Activated CD8-positive, alpha-beta T cell treated with anti-CD3 and anti-CD28 coated beads, Interleukin-2, amount 10 ng/mL, durations not matched to agents 7 days and 5 days (primary cell): Measurements from ENCODE around the gene SLX4. TPM values are rescaled to one million over a fixed set of nuclear protein-coding genes. Genes with fewer than 3 reads are reported as not detected.

ENCODE experiments used
- ATAC-seq: fragments of 150-1000 bp; cut with Tn5 transposase; one replicate; pipeline ENCODE4 v1.10.0; 2021; ENCODE audit warnings: moderate library complexity
- CTCF ChIA-PET: fragments of 350-600 bp; sonication (Branson Sonifier 250); formaldehyde crosslinking; loops from one replicate; lab custom pipeline; 2021; ENCODE audit warnings: antibody characterized with exemption; lab: Charles Lee
- POLR2A ChIA-PET: fragments of 350-600 bp; sonication (Branson Sonifier 250); formaldehyde crosslinking; loops from one replicate; lab custom pipeline; 2021; ENCODE audit warnings: antibody characterized with exemption; lab: Charles Lee
- DNase-seq: peaks from one replicate; pipeline ENCODE4 v3.0.0-alpha.2; 2020
- H3K27ac Mint-ChIP-seq: one replicate; pipeline ENCODE4 v1.8.0; 2021; ENCODE audit warnings: mild to moderate bottlenecking, mixed read lengths
- H3K27me3 Mint-ChIP-seq: one replicate; pipeline ENCODE4 v1.8.0; 2021; ENCODE audit warnings: low read depth, mixed read lengths
- H3K36me3 Mint-ChIP-seq: one replicate; pipeline ENCODE4 v1.8.0; 2021; ENCODE audit warnings: low read depth, mixed read lengths
- H3K4me1 Mint-ChIP-seq: one replicate; pipeline ENCODE4 v1.8.0; 2021; ENCODE audit warnings: low read depth, mixed read lengths
- H3K4me3 Mint-ChIP-seq: one replicate; pipeline ENCODE4 v1.8.0; 2021; ENCODE audit warnings: mild to moderate bottlenecking, mixed read lengths
- H3K9me3 Mint-ChIP-seq: one replicate; pipeline ENCODE4 v1.8.0; 2022; ENCODE audit warnings: mixed read lengths; ENCODE audit not compliant: insufficient read depth
- total RNA-seq, 2 experiments: library from RNA; stranded (reverse); gene quantifications; one replicate each; pipeline ENCODE4 v1.2.3, GENCODE V29; 2021

SLX4 gene
- total RNA-seq, 2 experiments from 2014 or later: 16.3 to 16.5 TPM

- Mint-ChIP-seq H3K9me3 (no peaks in the 10 kb centered on the region), H3K4me3 (no peak overlapping the region), H3K27me3 (no peaks in the 10 kb centered on the region), H3K4me1 (peaks cover 21% of the 10 kb centered on the region), H3K27ac (no peak overlapping the region), H3K36me3 (peaks cover 28% of the 10 kb centered on the region)
- POLR2A ChIA-PET: no interaction called here
- DNase-seq (no peak), ATAC-seq (no peak)
- CTCF ChIA-PET: no interaction called here
Observed at GRCh38 chr16:3589001-3589400, 22.4 kb downstream of the SLX4 start.

- ATAC-seq (no peak), DNase-seq (no peak)
- POLR2A ChIA-PET: interaction anchor here (0.6 kb wide), 1 partner anchor 136 kb away, joined by 5 read pairs; no protein-coding TSS in a partner anchor
- Mint-ChIP-seq H3K27me3 (no peaks in the 10 kb centered on the region), H3K4me1 (peaks cover 21% of the 10 kb centered on the region), H3K27ac (no peak overlapping the region), H3K9me3 (no peaks in the 10 kb centered on the region), H3K4me3 (no peak overlapping the region), H3K36me3 (peaks cover 34% of the 10 kb centered on the region)
- CTCF ChIA-PET: no interaction called here
Observed at GRCh38 chr16:3587547-3588110, 23.8 kb downstream of the SLX4 start.

- DNase-seq (no peak), ATAC-seq (no peak)
- ChIA-PET CTCF (no interaction called here), POLR2A (interaction anchor here (0.7 kb wide), 1 partner anchor 395 kb away, joined by 3 read pairs; no protein-coding TSS in a partner anchor)
- Mint-ChIP-seq H3K4me3 (no peak overlapping the region), H3K27ac (no peak overlapping the region), H3K4me1 (peaks cover 35% of the 10 kb centered on the region), H3K27me3 (no peaks in the 10 kb centered on the region), H3K9me3 (no peaks in the 10 kb centered on the region), H3K36me3 (peaks cover 35% of the 10 kb centered on the region)
Observed at GRCh38 chr16:3584412-3584811, 27.0 kb downstream of the SLX4 start.

- ChIA-PET POLR2A (interaction anchor here (0.7 kb wide), 1 partner anchor 16 kb away, joined by 3 read pairs; no protein-coding TSS in a partner anchor), CTCF (no interaction called here)
- DNase-seq: no peak
- Mint-ChIP-seq H3K27ac (no peak overlapping the region), H3K4me3 (no peak overlapping the region), H3K9me3 (no peaks in the 10 kb centered on the region), H3K27me3 (no peaks in the 10 kb centered on the region), H3K36me3 (peaks cover 35% of the 10 kb centered on the region), H3K4me1 (peaks cover 44% of the 10 kb centered on the region)
- no peak for ATAC-seq
Observed at GRCh38 chr16:3583303-3584038, 27.9 kb downstream of the SLX4 start.

- no peaks in the 10 kb centered on the region for H3K9me3 Mint-ChIP-seq
- ChIA-PET CTCF (no interaction called here), POLR2A (no interaction called here)
- DNase-seq (no peak), ATAC-seq (no peak)
- peaks cover 52% of the 10 kb centered on the region for H3K4me1 Mint-ChIP-seq
- no peaks in the 10 kb centered on the region for H3K27me3 Mint-ChIP-seq
- H3K27ac Mint-ChIP-seq: no peak overlapping the region
- no peak overlapping the region for H3K4me3 Mint-ChIP-seq
- peaks cover 35% of the 10 kb centered on the region for H3K36me3 Mint-ChIP-seq
Observed at GRCh38 chr16:3582276-3583165, 28.9 kb downstream of the SLX4 start.

- H3K4me1 Mint-ChIP-seq: peaks cover 56% of the 10 kb centered on the region
- DNase-seq (no peak), ATAC-seq (no peak)
- no peaks in the 10 kb centered on the region for H3K27me3 Mint-ChIP-seq
- peak overlapping the region; percentile 43 for H3K27ac Mint-ChIP-seq
- POLR2A ChIA-PET: interaction anchor here (1.0 kb wide), 1 partner anchor 44 kb away, joined by 3 read pairs; no protein-coding TSS in a partner anchor
- no peaks in the 10 kb centered on the region for H3K9me3 Mint-ChIP-seq
- CTCF ChIA-PET: no interaction called here
- H3K36me3 Mint-ChIP-seq: peaks cover 39% of the 10 kb centered on the region
- no peak overlapping the region for H3K4me3 Mint-ChIP-seq
Observed at GRCh38 chr16:3581392-3581791, 30.0 kb downstream of the SLX4 start.

- Mint-ChIP-seq H3K27me3 (no peaks in the 10 kb centered on the region), H3K4me3 (no peak overlapping the region), H3K4me1 (peaks cover 53% of the 10 kb centered on the region), H3K9me3 (no peaks in the 10 kb centered on the region), H3K36me3 (peaks cover 38% of the 10 kb centered on the region), H3K27ac (peak overlapping the region; percentile 99)
- no peak for DNase-seq
- no peak for ATAC-seq
- ChIA-PET POLR2A (interaction anchor here (1.0 kb wide), 1 partner anchor 44 kb away, joined by 3 read pairs; no protein-coding TSS in a partner anchor), CTCF (no interaction called here)
Observed at GRCh38 chr16:3580686-3581085, 30.7 kb downstream of the SLX4 start.

GRCh38 chr16:3580251-3580651 lies 31.2 kb downstream of the SLX4 start:
- no peak overlapping the region for H3K4me3 Mint-ChIP-seq
- peaks cover 54% of the 10 kb centered on the region for H3K4me1 Mint-ChIP-seq
- DNase-seq (no peak), ATAC-seq (no peak)
- ChIA-PET POLR2A (no interaction called here), CTCF (no interaction called here)
- H3K36me3 Mint-ChIP-seq: peaks cover 40% of the 10 kb centered on the region
- H3K27ac Mint-ChIP-seq: peak overlapping the region; percentile 99
- no peaks in the 10 kb centered on the region for H3K27me3 Mint-ChIP-seq
- no peaks in the 10 kb centered on the region for H3K9me3 Mint-ChIP-seq

GRCh38 chr16:3579776-3580175 lies 31.6 kb downstream of the SLX4 start:
- Mint-ChIP-seq H3K27me3 (no peaks in the 10 kb centered on the region), H3K4me1 (peaks cover 55% of the 10 kb centered on the region), H3K4me3 (peak overlapping the region; percentile 96)

GRCh38 chr16:3578610-3579551 lies 32.5 kb downstream of the SLX4 start:
- ATAC-seq (peak; percentile 66), DNase-seq (peak; percentile 90)
- no peaks in the 10 kb centered on the region for H3K9me3 Mint-ChIP-seq
- peak overlapping the region; percentile 96 for H3K4me3 Mint-ChIP-seq
- no peaks in the 10 kb centered on the region for H3K27me3 Mint-ChIP-seq
- peaks cover 47% of the 10 kb centered on the region for H3K36me3 Mint-ChIP-seq
- ChIA-PET POLR2A (interaction anchor here (0.7 to 2.6 kb wide), 6 partner anchors 11 to 616 kb away, joined by 3 to 16 read pairs (median 4); partner anchors contain the start of gene SLX4), CTCF (interaction anchor here (0.5 to 0.9 kb wide), 3 partner anchors 32 to 126 kb away, joined by 3 read pairs; no protein-coding TSS in a partner anchor)
- H3K4me1 Mint-ChIP-seq: peaks cover 59% of the 10 kb centered on the region
- peak overlapping the region; percentile 99 for H3K27ac Mint-ChIP-seq

More at GRCh38 chr16:3579776-3580175, 31.6 kb downstream of the SLX4 start:
- no peaks in the 10 kb centered on the region for H3K9me3 Mint-ChIP-seq
- ChIA-PET CTCF (no interaction called here), POLR2A (interaction anchor here (0.7 to 2.6 kb wide), 3 partner anchors 12 to 92 kb away, joined by 3 to 16 read pairs (median 3); partner anchors contain the start of gene SLX4)
- no peak for ATAC-seq
- H3K36me3 Mint-ChIP-seq: peaks cover 42% of the 10 kb centered on the region
- H3K27ac Mint-ChIP-seq: peak overlapping the region; percentile 99
- DNase-seq: no peak
